ENCODE data around the gene WDFY4.

GRCh38 chr10:48696535-48696873 lies 11.8 kb downstream of the WDFY4 start:
- TF ChIP-seq CEBPB (IDR thresholded peaks at IDR 0.05) = no peak
- no peak for TF ChIP-seq CTCF (IDR thresholded peaks at IDR 0.05)
- no peak for TF ChIP-seq MAX (IDR thresholded peaks at IDR 0.05)
- no peak for TF ChIP-seq EHMT2 (IDR thresholded peaks at IDR 0.05; ENCODE audit: low read depth)
- TF ChIP-seq PBX3 (IDR thresholded peaks at IDR 0.05) = no peak
- no peak for TF ChIP-seq MAFK (IDR thresholded peaks at IDR 0.05; ENCODE audit: partially characterized antibody)
- TF ChIP-seq REST (IDR thresholded peaks at IDR 0.05) = no peak
- TF ChIP-seq SMC3 (IDR thresholded peaks at IDR 0.05) = no peak
- TF ChIP-seq ZFP36 (IDR thresholded peaks at IDR 0.05; ENCODE audit: borderline replicate concordance, partially characterized antibody) = no peak
- TF ChIP-seq KDM5A (IDR thresholded peaks at IDR 0.05) = no peak
